Suppressor macrophage treated with lipopolysaccharide for 4 hours (primary cell): ENCODE data around the gene PLLP.

Source experiments
- DNase-seq: peaks from one replicate; pipeline ENCODE4 v3.0.0-alpha.2; 2020

Gene PLLP

DNA sequence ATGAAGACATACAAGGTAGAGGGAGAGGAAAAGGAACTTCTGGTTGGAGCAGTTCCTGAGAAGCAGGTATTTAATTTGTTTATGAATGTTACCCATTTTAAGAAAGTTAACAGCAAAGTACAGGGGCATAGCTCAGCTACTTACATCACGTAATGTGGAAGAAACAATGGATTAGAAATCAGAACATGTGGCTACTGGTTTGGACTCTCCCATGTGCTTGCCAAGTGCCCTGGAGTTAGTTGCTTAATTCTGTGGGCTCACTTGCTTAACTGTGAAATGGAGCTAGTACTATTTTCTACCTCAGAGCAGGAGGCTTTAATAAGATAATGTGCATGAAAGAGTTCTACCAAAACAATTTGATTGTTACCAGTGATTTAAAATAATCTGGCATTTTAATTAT, 71.0 kb downstream of the PLLP start:
- DNase-seq: no peak

DNA sequence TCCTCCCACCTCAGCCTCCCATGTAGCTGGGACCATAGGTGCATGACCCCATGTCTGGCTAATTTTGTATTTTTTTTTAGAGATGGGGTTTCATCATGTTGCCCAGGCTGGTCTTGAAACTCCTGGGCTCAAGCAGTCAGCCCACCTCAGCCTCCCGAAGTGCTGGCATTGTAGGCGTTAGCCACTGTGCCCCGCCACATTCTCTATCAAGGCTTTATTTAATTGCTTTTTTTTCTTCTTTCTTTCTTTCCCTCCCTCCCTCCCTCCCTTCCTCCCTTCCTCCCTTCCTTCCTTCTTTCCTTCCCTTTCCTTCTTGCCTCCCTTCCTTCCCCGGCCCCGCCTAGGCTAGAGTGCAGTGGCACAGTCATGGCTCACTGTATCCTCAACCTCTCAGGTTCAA, 74.7 kb downstream of the PLLP start:
- DNase-seq: no peak

DNA sequence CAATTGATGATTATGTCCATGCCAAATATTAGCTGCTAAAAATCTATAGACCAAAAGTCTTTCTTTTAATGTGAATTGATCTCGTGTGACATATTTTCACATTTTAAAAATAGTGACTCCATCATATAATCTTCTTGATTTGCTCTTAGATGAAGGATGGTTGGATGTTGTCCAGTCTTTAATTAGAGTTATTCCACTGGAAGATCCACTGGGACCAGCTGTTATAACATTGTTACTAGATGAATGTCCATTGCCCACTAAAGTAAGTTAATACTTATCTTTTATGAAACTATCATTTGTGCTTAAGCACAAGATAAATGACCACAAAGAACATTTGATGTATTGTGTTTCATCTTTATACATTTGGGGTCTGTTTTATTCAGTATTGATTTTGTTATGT, 75.5 kb downstream of the PLLP start:
- DNase-seq: no peak
